Measurements from ENCODE around the gene LAYN.

DNA sequence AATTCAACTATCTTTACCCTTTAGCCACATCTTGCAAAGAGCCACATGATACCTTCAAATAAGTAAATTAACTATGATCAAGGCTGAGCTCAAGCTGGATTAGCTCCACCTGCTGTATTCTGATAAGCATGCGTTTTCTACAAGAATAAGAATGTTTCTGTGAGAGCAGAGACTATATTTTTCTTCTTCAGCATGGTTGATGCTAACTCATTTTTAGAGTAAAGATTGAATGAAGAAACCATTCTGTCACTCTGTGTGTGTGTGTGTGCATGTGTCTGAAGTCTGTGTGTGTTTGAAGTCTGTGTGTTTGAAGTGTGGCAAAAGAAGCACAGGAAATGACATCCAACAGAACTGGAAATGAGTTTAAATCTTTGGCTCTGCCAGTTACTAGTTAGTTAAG, 12.0 kb upstream of the LAYN start:
- TF ChIP-seq, protein P1, sequence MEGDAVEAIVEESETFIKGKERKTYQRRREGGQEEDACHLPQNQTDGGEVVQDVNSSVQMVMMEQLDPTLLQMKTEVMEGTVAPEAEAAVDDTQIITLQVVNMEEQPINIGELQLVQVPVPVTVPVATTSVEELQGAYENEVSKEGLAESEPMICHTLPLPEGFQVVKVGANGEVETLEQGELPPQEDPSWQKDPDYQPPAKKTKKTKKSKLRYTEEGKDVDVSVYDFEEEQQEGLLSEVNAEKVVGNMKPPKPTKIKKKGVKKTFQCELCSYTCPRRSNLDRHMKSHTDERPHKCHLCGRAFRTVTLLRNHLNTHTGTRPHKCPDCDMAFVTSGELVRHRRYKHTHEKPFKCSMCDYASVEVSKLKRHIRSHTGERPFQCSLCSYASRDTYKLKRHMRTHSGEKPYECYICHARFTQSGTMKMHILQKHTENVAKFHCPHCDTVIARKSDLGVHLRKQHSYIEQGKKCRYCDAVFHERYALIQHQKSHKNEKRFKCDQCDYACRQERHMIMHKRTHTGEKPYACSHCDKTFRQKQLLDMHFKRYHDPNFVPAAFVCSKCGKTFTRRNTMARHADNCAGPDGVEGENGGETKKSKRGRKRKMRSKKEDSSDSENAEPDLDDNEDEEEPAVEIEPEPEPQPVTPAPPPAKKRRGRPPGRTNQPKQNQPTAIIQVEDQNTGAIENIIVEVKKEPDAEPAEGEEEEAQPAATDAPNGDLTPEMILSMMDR (IDR thresholded peaks at IDR 0.05), result no peak
- TF ChIP-seq POLR2A (IDR thresholded peaks at IDR 0.05), result no peak
